ENCODE results near the gene RALGPS1. TPM values are rescaled to one million over a fixed set of nuclear protein-coding genes. Genes with fewer than 3 reads are reported as not detected.

The RALGPS1 gene
- total RNA-seq, 1 donor from 2014 or later, result 21.7 TPM

GRCh38 chr9:127140181-127140580 lies 225.6 kb downstream of the RALGPS1 start:
- Mint-ChIP-seq H3K36me3 (ENCODE audit: low read depth) (no peaks in the 10 kb centered on the region), H3K27me3 (no peaks in the 10 kb centered on the region), H3K27ac (no peak overlapping the region), H3K9me3 (no peaks in the 10 kb centered on the region), H3K4me1 (no peaks in the 10 kb centered on the region), H3K4me3 (no peak overlapping the region)
- no peak for TF ChIP-seq CTCF (IDR thresholded peaks at IDR 0.05)
- intact Hi-C loops (cut with micrococcal nuclease), result no loop called here
- POLR2A ChIA-PET, result no interaction called here
- ATAC-seq (ENCODE audit: low read depth) (no peak), DNase-seq (no peak)
- CTCF ChIA-PET, result no interaction called here

- Mint-ChIP-seq H3K27me3 (no peaks in the 10 kb centered on the region), H3K36me3 (ENCODE audit: low read depth) (no peaks in the 10 kb centered on the region), H3K27ac (no peak overlapping the region), H3K9me3 (peaks cover under 1% of the 10 kb centered on the region), H3K4me3 (no peak overlapping the region), H3K4me1 (no peaks in the 10 kb centered on the region)
- ATAC-seq (ENCODE audit: low read depth), result no peak
- ChIA-PET CTCF (no interaction called here), POLR2A (no interaction called here)
- intact Hi-C loops (cut with micrococcal nuclease), result no loop called here
- no peak for DNase-seq
- no peak for TF ChIP-seq CTCF (IDR thresholded peaks at IDR 0.05)
Measured at GRCh38 chr9:127140842-127141675, 226.5 kb downstream of the RALGPS1 start.

GRCh38 chr9:127142291-127142690 lies 227.7 kb downstream of the RALGPS1 start:
- no peak for TF ChIP-seq CTCF (IDR thresholded peaks at IDR 0.05)
- intact Hi-C loops (cut with micrococcal nuclease), result no loop called here
- no peaks in the 10 kb centered on the region for H3K27me3 Mint-ChIP-seq
- H3K4me1 Mint-ChIP-seq, result no peaks in the 10 kb centered on the region
- no peak overlapping the region for H3K27ac Mint-ChIP-seq
- ATAC-seq (ENCODE audit: low read depth) (no peak), DNase-seq (no peak)
- H3K36me3 Mint-ChIP-seq (ENCODE audit: low read depth), result no peaks in the 10 kb centered on the region
- H3K4me3 Mint-ChIP-seq, result no peak overlapping the region
- CTCF ChIA-PET, result no interaction called here
- POLR2A ChIA-PET, result no interaction called here
- peaks cover 3% of the 10 kb centered on the region for H3K9me3 Mint-ChIP-seq

- Mint-ChIP-seq H3K36me3 (ENCODE audit: low read depth) (no peaks in the 10 kb centered on the region), H3K27me3 (no peaks in the 10 kb centered on the region), H3K27ac (no peak overlapping the region), H3K4me1 (no peaks in the 10 kb centered on the region), H3K9me3 (peaks cover 3% of the 10 kb centered on the region), H3K4me3 (no peak overlapping the region)
- POLR2A ChIA-PET, result no interaction called here
- TF ChIP-seq CTCF (IDR thresholded peaks at IDR 0.05), result no peak
- ATAC-seq (ENCODE audit: low read depth), result no peak
- intact Hi-C loops (cut with micrococcal nuclease), result no loop called here
- no peak for DNase-seq
- CTCF ChIA-PET, result no interaction called here
Measured at GRCh38 chr9:127142931-127143464, 228.4 kb downstream of the RALGPS1 start.

- intact Hi-C loops (cut with micrococcal nuclease), result no loop called here
- CTCF ChIA-PET, result no interaction called here
- POLR2A ChIA-PET, result no interaction called here
- ATAC-seq (ENCODE audit: low read depth) (no peak), DNase-seq (no peak)
- peaks cover 3% of the 10 kb centered on the region for H3K9me3 Mint-ChIP-seq
- no peaks in the 10 kb centered on the region for H3K36me3 Mint-ChIP-seq (ENCODE audit: low read depth)
- no peak overlapping the region for H3K4me3 Mint-ChIP-seq
- H3K27me3 Mint-ChIP-seq, result no peaks in the 10 kb centered on the region
- no peaks in the 10 kb centered on the region for H3K4me1 Mint-ChIP-seq
- TF ChIP-seq CTCF (IDR thresholded peaks at IDR 0.05), result no peak
- no peak overlapping the region for H3K27ac Mint-ChIP-seq
Measured at GRCh38 chr9:127143920-127144465, 229.4 kb downstream of the RALGPS1 start.
